ENCODE measurements around the gene HPX.

DNA sequence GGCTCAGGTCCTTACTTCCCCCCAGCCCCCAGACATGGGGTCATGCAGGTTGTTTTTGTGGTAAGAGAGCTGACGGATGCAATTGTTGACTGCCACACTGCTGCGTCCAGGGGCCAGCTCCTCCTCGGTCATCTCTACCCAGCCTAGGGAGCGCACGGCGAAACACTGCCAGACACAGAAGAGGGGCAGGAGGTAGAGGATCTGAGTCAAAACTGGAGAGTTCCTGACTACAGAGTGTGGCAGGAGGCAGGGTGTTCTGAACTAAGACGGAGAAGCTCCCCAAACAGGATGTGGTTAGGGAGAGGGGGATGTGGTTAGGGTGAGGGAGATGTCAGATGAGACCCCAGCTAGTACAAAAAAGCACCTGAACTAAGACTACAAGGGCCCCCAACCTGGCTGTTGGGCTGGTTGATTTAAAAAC is 38.2 kb downstream of the HPX start:
- TF ChIP-seq, protein P1, sequence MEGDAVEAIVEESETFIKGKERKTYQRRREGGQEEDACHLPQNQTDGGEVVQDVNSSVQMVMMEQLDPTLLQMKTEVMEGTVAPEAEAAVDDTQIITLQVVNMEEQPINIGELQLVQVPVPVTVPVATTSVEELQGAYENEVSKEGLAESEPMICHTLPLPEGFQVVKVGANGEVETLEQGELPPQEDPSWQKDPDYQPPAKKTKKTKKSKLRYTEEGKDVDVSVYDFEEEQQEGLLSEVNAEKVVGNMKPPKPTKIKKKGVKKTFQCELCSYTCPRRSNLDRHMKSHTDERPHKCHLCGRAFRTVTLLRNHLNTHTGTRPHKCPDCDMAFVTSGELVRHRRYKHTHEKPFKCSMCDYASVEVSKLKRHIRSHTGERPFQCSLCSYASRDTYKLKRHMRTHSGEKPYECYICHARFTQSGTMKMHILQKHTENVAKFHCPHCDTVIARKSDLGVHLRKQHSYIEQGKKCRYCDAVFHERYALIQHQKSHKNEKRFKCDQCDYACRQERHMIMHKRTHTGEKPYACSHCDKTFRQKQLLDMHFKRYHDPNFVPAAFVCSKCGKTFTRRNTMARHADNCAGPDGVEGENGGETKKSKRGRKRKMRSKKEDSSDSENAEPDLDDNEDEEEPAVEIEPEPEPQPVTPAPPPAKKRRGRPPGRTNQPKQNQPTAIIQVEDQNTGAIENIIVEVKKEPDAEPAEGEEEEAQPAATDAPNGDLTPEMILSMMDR (IDR thresholded peaks at IDR 0.05) = no peak
- TF ChIP-seq JUN (IDR thresholded peaks at IDR 0.05) = no peak
- TF ChIP-seq SMC3 (IDR thresholded peaks at IDR 0.05) = no peak
- TF ChIP-seq POLR2A (IDR thresholded peaks at IDR 0.05; ENCODE audit: low read length) = no peak
- TF ChIP-seq CHD4 (IDR thresholded peaks at IDR 0.05; ENCODE audit: borderline replicate concordance) = no peak
- TF ChIP-seq GATA3 (IDR thresholded peaks at IDR 0.05; ENCODE audit: borderline replicate concordance) = no peak
- TF ChIP-seq KDM1A (IDR thresholded peaks at IDR 0.05; ENCODE audit: low read depth) = no peak
- TF ChIP-seq NPAS2 (CRISPR knock-in tag; IDR thresholded peaks at IDR 0.05; ENCODE audit: borderline replicate concordance) = no peak
